Measurements from ENCODE around the gene SMCO2.

Gene SMCO2

GRCh38 chr12:27537855-27538675, 91.5 kb downstream of the SMCO2 start:
- TF ChIP-seq GATA2 (IDR thresholded peaks at IDR 0.05; ENCODE audit: low read depth, low read length) (no peak), GATA3 (IDR thresholded peaks at IDR 0.05; ENCODE audit: low read depth, low read length) (no peak)

GRCh38 chr12:27539191-27539631, 92.7 kb downstream of the SMCO2 start:
- TF ChIP-seq GATA3 (IDR thresholded peaks at IDR 0.05; ENCODE audit: low read depth, low read length) (no peak), GATA2 (IDR thresholded peaks at IDR 0.05; ENCODE audit: low read depth, low read length) (no peak)

DNA sequence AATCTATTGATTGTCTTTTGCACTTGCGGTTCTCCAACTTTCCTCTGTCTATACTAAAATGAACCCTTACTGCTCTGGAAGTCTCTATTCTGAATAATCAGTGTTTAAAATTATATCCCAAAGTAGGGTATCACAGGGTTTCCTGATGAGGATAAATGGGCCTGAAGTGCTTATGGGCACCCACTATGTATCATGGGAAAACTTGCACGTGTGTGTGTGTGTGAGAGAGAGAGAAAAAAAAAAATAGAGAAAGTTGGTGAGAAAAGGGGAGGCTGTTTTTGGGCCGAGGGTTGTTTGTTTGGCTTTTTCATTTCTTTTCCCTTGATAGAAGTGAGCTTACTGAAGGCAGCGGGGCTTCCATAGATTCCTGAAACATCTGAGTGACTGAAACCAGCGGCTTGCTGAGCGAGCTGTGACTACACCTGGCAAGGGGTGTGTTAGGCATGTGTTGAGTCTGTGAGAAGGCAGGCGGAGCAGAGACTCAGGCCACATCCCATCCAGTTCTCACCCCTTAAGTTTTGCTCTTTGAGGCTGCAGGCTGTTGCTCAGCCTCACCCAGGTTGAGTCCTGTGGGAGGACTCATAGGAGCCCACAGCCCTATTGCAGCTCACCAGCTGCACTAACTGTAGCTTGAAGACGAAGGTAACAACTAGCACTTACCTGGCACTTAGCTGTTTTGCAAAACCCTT, 94.6 kb downstream of the SMCO2 start:
- no peak for TF ChIP-seq GATA3 (IDR thresholded peaks at IDR 0.05; ENCODE audit: low read depth, low read length)
- no peak for TF ChIP-seq GATA2 (IDR thresholded peaks at IDR 0.05; ENCODE audit: low read depth, low read length)

DNA sequence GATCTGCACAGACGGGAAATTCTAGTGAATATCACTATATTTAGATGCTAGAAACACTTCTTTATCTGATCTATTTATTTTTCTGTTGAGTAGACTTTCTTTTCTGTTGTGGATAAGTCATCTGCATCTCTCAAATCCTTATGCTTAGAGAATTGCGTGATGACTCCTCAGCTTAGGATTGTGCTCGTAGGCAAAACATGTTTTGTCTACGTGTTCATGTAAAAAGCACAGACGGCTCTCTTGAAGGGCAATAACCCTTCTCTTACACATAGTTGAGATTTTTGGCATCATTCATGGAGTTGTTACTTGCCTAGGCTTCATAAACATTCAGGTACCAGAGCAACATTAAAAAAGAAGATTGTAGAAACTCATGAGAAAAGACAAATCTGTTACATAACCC, 96.1 kb downstream of the SMCO2 start:
- TF ChIP-seq GATA3 (IDR thresholded peaks at IDR 0.05; ENCODE audit: low read depth, low read length) (no peak), GATA2 (IDR thresholded peaks at IDR 0.05; ENCODE audit: low read depth, low read length) (no peak)

- TF ChIP-seq GATA3 (IDR thresholded peaks at IDR 0.05; ENCODE audit: low read depth, low read length) (no peak), GATA2 (IDR thresholded peaks at IDR 0.05; ENCODE audit: low read depth, low read length) (no peak)
Observed at GRCh38 chr12:27545665-27546064, 99.1 kb downstream of the SMCO2 start.

GRCh38 chr12:27547592-27547991, 101.1 kb downstream of the SMCO2 start:
- TF ChIP-seq GATA3 (IDR thresholded peaks at IDR 0.05; ENCODE audit: low read depth, low read length): no peak
- no peak for TF ChIP-seq GATA2 (IDR thresholded peaks at IDR 0.05; ENCODE audit: low read depth, low read length)

DNA sequence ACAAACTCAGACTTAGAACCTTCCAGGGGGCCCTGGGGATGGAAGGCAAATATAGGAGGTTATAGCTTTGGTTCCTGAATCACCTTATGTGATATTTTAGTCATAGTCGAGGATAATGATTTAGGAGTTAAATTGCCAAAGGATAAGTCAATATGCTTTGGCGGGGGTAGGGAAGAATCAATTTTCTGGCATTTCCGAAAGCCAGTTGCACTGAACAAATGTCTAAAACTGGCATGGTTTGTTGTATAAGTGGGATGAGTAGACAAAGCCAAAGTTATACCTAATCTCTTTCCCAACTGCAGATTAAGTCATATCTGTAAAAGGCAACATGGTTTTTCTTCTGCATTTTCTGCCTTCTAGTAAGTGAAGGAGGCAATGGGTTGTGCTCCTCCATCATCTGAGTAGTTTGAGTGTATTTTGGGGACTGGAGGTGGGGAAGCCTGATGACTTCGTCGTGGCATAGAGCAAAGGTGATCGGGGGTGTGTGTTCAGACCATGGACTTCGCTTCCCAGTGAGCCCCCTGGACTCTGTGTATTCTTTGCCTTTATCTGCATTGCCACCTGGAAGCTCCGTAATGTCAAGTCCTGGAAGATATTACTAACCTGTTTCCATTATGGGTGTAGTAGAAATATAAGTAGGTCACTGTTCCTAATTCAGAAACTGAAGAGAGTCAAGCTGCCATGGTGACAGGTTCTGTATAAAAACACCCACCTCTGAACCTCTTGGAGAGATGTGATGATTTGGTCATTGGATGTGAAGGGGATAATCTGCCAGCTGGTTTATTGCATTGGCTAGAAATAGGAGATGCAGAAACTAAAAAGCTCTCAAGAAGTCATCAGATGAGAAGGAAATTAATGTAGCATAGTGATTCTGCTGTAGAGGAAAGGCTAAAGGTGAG, 102.0 kb downstream of the SMCO2 start:
- no peak for TF ChIP-seq GATA3 (IDR thresholded peaks at IDR 0.05; ENCODE audit: low read depth, low read length)
- TF ChIP-seq GATA2 (IDR thresholded peaks at IDR 0.05; ENCODE audit: low read depth, low read length): no peak

DNA sequence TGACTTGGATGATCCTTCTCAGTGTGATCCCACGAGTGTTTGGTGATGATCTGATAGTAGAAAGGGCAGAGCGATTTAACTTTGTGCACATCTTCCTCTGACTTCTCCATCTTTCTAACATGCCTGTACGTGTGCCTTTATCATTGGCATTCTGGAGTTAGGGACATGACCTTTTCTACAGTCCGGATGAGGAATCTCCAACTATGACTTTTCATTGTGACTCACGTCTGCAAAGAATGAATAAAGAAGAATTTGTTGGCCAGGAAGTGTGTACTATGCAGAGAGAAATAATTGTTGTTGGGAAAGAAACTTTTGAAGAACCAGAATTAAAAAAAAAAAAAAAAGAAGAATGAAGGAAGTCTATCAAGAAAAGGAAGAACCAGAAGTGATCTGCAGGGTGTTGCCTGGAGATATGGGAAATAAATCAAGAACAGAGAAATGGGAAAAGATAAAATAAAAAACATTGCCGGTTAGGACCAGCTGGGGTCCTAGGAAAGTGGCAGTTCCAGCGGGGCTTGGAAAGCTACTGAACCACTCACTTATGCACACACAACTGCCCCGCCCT, 102.8 kb downstream of the SMCO2 start:
- TF ChIP-seq GATA3 (IDR thresholded peaks at IDR 0.05; ENCODE audit: low read depth, low read length): no peak
- TF ChIP-seq GATA2 (IDR thresholded peaks at IDR 0.05; ENCODE audit: low read depth, low read length): no peak

DNA sequence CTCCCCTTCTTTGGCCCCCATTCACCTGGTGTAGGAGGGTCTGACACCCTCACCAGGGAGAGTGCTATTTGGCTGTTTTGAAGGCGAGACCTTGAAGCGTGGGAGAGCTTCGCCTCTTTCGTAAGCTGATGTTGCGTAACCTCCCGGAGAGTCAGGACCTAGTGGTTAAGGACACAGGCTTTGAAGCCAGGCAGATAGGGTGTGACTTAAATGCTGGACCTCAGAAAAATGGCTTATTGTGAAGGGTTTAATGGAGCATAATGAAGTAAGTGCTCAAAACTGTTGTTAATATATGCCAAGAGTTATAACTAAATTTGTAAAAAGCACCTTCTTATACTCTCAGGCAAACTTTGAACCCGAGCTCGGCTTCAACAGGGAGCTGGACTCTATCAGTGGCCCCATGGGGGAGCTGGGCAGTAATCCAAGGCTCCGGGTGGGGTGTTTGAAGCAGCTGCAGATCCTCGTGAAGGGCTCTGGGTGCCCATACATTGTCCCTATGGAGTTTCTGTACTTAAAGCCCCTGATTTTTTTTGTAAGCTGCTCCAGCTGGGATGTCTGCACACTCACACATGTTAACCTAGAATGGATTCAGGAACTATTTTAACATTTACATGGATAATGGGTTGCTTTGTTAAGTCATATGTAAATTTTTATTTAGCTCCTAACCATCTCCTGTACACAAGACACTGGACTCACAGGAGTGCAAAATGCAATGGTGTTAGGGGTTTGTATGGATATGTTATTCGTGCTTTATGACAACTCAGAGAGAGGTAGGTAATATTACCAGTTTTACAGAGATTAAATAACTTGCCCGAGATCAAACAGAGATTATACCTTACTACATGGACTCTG, 103.5 kb downstream of the SMCO2 start:
- TF ChIP-seq GATA2 (IDR thresholded peaks at IDR 0.05; ENCODE audit: low read depth, low read length) (no peak), GATA3 (IDR thresholded peaks at IDR 0.05; ENCODE audit: low read depth, low read length) (no peak)

GRCh38 chr12:27550653-27550975, 104.1 kb downstream of the SMCO2 start:
- no peak for TF ChIP-seq GATA3 (IDR thresholded peaks at IDR 0.05; ENCODE audit: low read depth, low read length)
- TF ChIP-seq GATA2 (IDR thresholded peaks at IDR 0.05; ENCODE audit: low read depth, low read length): no peak

- TF ChIP-seq GATA3 (IDR thresholded peaks at IDR 0.05; ENCODE audit: low read depth, low read length): no peak
- TF ChIP-seq GATA2 (IDR thresholded peaks at IDR 0.05; ENCODE audit: low read depth, low read length): no peak
Observed at GRCh38 chr12:27551172-27551840, 104.8 kb downstream of the SMCO2 start.
